Thyroid gland (tissue), 4 donors: ENCODE results near the gene GNL3.

Experiments used
- CTCF ChIP-seq, 6 experiments: fragments of 200-600 bp in 3 of 6; fragments of 450-650 bp in 3 of 6; sonication (generic) in 3 of 6; IDR thresholded peaks; one replicate each; pipeline ENCODE4 v1.5.1; 2016 to 2019; ENCODE audit warnings: antibody characterized with exemption in 6 of 6, mild to moderate bottlenecking in 2 of 6, inconsistent platforms in 1 of 6, moderate library complexity in 1 of 6
- POLR2A ChIP-seq, 2 donors: fragments of 450-650 bp; IDR thresholded peaks; one replicate each; pipeline ENCODE4 v1.6.1; 2017; ENCODE audit warnings: antibody characterized with exemption in 2 of 2, mild to moderate bottlenecking in 2 of 2, moderate library complexity in 1 of 2

- TF ChIP-seq CTCF (IDR thresholded peaks at IDR 0.05) (no peak), POLR2A (IDR thresholded peaks at IDR 0.05) (no peak)
These were observed 47.5 kb downstream of the GNL3 start for GRCh38 chr3:52733256-52733891.
